Suprapubic skin (tissue), 3 donors: ENCODE results near the gene MDM4.

ENCODE experiments used
- POLR2A ChIP-seq, 2 donors: fragments of 450-650 bp; IDR thresholded peaks; one replicate each; pipeline ENCODE4 v1.6.1; 2017; ENCODE audit warnings: antibody characterized with exemption in 2 of 2, mild to moderate bottlenecking in 2 of 2, moderate library complexity in 2 of 2
- TF ChIP-seq, protein P1 (sequence below), 2 donors: fragments of 200-600 bp in 1 of 2; fragments of 450-650 bp in 1 of 2; sonication (generic) in 1 of 2; IDR thresholded peaks; one replicate each; pipeline ENCODE4 v1.5.1; 2016 to 2019; ENCODE audit warnings: antibody characterized with exemption in 2 of 2, mild to moderate bottlenecking in 1 of 2, moderate library complexity in 1 of 2

DNA sequence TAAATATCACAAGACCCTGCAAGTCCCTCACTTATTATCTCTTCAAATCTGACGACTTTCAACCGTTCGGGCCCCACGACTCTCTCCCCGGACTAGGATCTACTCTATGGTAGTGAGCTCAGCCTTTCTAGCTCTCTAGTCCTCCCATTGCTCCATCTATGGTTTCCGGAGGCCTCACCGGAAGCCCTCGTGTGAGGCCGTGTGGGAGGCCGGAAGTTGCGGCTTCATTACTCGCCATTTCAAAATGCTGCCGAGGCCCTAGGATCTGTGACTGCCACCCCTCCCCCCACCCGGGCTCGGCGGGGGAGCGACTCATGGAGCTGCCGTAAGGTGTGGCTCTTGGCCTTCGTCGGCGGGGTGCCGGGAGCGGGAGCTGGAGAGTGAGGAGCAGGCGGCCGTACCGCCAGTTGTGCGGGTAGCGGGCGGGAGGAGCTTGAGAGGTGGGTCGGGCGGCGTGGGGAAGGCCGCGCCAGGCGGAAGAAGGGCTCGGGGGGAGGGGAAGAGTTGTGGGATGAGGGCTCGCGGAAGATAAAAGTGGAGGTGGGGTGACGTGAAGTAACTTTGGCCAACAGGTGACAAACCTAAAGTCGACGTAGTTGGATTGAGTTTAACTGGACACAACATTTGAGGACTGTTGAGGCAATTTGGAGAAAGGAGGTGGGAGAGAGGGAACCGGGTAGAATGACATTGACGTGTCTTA is at the start of gene MDM4:
- TF ChIP-seq, protein P1, sequence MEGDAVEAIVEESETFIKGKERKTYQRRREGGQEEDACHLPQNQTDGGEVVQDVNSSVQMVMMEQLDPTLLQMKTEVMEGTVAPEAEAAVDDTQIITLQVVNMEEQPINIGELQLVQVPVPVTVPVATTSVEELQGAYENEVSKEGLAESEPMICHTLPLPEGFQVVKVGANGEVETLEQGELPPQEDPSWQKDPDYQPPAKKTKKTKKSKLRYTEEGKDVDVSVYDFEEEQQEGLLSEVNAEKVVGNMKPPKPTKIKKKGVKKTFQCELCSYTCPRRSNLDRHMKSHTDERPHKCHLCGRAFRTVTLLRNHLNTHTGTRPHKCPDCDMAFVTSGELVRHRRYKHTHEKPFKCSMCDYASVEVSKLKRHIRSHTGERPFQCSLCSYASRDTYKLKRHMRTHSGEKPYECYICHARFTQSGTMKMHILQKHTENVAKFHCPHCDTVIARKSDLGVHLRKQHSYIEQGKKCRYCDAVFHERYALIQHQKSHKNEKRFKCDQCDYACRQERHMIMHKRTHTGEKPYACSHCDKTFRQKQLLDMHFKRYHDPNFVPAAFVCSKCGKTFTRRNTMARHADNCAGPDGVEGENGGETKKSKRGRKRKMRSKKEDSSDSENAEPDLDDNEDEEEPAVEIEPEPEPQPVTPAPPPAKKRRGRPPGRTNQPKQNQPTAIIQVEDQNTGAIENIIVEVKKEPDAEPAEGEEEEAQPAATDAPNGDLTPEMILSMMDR (IDR thresholded peaks at IDR 0.05), result no peak
- TF ChIP-seq POLR2A (IDR thresholded peaks at IDR 0.05), result peak; percentile 55 to 89
